K562 (cell line): ENCODE results near the gene COPA. TPM values are rescaled to one million over a fixed set of nuclear protein-coding genes. Genes with fewer than 3 reads are reported as not detected.

ENCODE experiments used
- ARID4B ChIP-seq: sonication (generic); formaldehyde crosslinking; IDR thresholded peaks from 2 replicates; pipeline ENCODE4 v1.8.0; 2022; ENCODE audit warnings: mild to moderate bottlenecking, missing genetic modification reagents
- BCOR ChIP-seq: fragments of 450-650 bp; IDR thresholded peaks from 2 replicates; pipeline ENCODE4 v1.6.1; 2016
- CTCFL ChIP-seq: IDR thresholded peaks from 2 replicates; pipeline ENCODE4 v1.6.1; 2011; ENCODE audit warnings: borderline replicate concordance, low read depth, mild to moderate bottlenecking, moderate library complexity, low read length; ENCODE audit not compliant: insufficient read depth, poor library complexity, severe bottlenecking
- CXXC5 ChIP-seq: fragments of 250-450 bp; sonication (Bioruptor Pico); IDR thresholded peaks from 2 replicates; pipeline ENCODE4 v1.8.0; 2022; ENCODE audit warnings: inconsistent platforms, mild to moderate bottlenecking, moderate library complexity
- FOXK2 ChIP-seq, 2 experiments: fragments of 450-650 bp; IDR thresholded peaks in 1 of 2; conservative IDR thresholded peaks in 1 of 2; 2 replicates each; pipeline ENCODE4 v1.6.1; 2016; ENCODE audit warnings: low read depth in 2 of 2, mild to moderate bottlenecking in 1 of 2
- FUS ChIP-seq: fragments of 200-400 bp; formaldehyde crosslinking; optimal IDR thresholded peaks from 2 replicates; pipeline ENCODE3; 2017; ENCODE audit warnings: low read depth, low read length
- GABPB2 ChIP-seq: fragments of 250-450 bp; sonication (Bioruptor Pico); conservative IDR thresholded peaks from 2 replicates; pipeline ENCODE4 v1.5.1; 2021; ENCODE audit warnings: mild to moderate bottlenecking
- IRF9 ChIP-seq: fragments of 450-650 bp; IDR thresholded peaks from 2 replicates; pipeline ENCODE4 v1.6.1; 2016; ENCODE audit warnings: missing biosample characterization, missing genetic modification characterization
- MCM3 ChIP-seq: fragments of 450-650 bp; IDR thresholded peaks from 2 replicates; pipeline ENCODE4 v1.6.1; 2016
- NRF1 ChIP-seq, 2 experiments: fragments of 450-650 bp; IDR thresholded peaks in 1 of 2; conservative IDR thresholded peaks in 1 of 2; 2 replicates each; pipeline ENCODE4 v1.6.1; 2014; ENCODE audit warnings: mild to moderate bottlenecking in 2 of 2
- POLR2G ChIP-seq: fragments of 200-400 bp; formaldehyde crosslinking; IDR thresholded peaks from 2 replicates; pipeline ENCODE4 v1.6.1; 2017; ENCODE audit warnings: low read depth, mild to moderate bottlenecking, antibody characterized with exemption, low read length, moderate library complexity
- PURB ChIP-seq: sonication (generic); formaldehyde crosslinking; IDR thresholded peaks from 2 replicates; pipeline ENCODE4 v1.9.0; 2021; ENCODE audit warnings: low read depth, mild to moderate bottlenecking, missing genetic modification reagents
- RAD51 ChIP-seq: fragments of 450-650 bp; IDR thresholded peaks from 2 replicates; pipeline ENCODE4 v1.7.1; 2016; ENCODE audit warnings: low read depth, mild to moderate bottlenecking, borderline replicate concordance
- SUPT5H ChIP-seq: fragments of 450-650 bp; IDR thresholded peaks from 2 replicates; pipeline ENCODE4 v1.6.1; 2016
- TCFL5 ChIP-seq: fragments of 250-450 bp; sonication (Bioruptor Pico); conservative IDR thresholded peaks from 2 replicates; pipeline ENCODE4 v1.6.1; 2021; ENCODE audit warnings: mild to moderate bottlenecking, moderate library complexity, matching md5 sums
- ZFX ChIP-seq: sonication (generic); formaldehyde crosslinking; IDR thresholded peaks from 2 replicates; pipeline ENCODE4 v1.8.0; 2022; ENCODE audit warnings: mild to moderate bottlenecking, missing genetic modification reagents, moderate library complexity
- ZNF277 ChIP-seq: fragments of 250-450 bp; sonication (Bioruptor Pico); IDR thresholded peaks from 2 replicates; pipeline ENCODE4 v1.8.0; 2022; ENCODE audit warnings: inconsistent platforms, mild to moderate bottlenecking, moderate library complexity, borderline replicate concordance
- polyA plus RNA-seq, 8 experiments: library from polyadenylated mRNA; depleted of rRNA in 4 of 8; stranded (reverse) in 5 of 8; unstranded in 3 of 8; fragments of >200 nt; fragmentation: Nextera tagmentation in 2 of 8; fragmentation: Illumina TruSeq in 1 of 8; extraction: Ambion mirVana in 2 of 8; extraction: Trizol in 1 of 8; gene quantifications; 2 replicates each; pipeline versions ENCODE4 v1.2.1 to v1.2.3, GENCODE V29; 2011 to 2014; ENCODE audit warnings: inconsistent platforms in 1 of 8, missing spikeins in 1 of 8
- total RNA-seq, 7 experiments: library from RNA; depleted of rRNA in 6 of 7; stranded (reverse); fragments of >200 nt in 6 of 7; fragmentation: Illumina TruSeq in 2 of 7; extraction: Trizol in 2 of 7; gene quantifications; 2 replicates each; pipeline versions ENCODE4 v1.2.1 to v1.2.3, GENCODE V29; 2011 to 2021; ENCODE audit warnings: low replicate concordance in 1 of 7

COPA gene
- total and polyA plus RNA-seq, 9 of the 15 experiments (the other 6 are each of a cell fraction or from before 2014, with no cell fraction given): 49.8 to 222 (median 110) TPM

- no peak for TF ChIP-seq ZNF277 (CRISPR knock-in tag)
- no peak for TF ChIP-seq TCFL5
- TF ChIP-seq ARID4B (CRISPR knock-in tag): peak; percentile 92
- peak; percentile 99 for TF ChIP-seq SUPT5H
- peak; percentile 99 for TF ChIP-seq POLR2G
- TF ChIP-seq NRF1 (conservative IDR thresholded peaks at IDR 0.05 in 1 of 2, IDR thresholded peaks at IDR 0.05 in 1 of 2): peak; percentile 99
- TF ChIP-seq CTCFL: no peak
- TF ChIP-seq MCM3: no peak
- no peak for TF ChIP-seq FUS
- TF ChIP-seq RAD51: no peak
- TF ChIP-seq GABPB2: no peak
- 0 out of 2 replicates have a peak, but pooled peaks have one; percentile 20 for TF ChIP-seq BCOR
- TF ChIP-seq IRF9 (tag): no peak
- no peak for TF ChIP-seq PURB (CRISPR knock-in tag)
- TF ChIP-seq ZFX: peak; percentile 100
- peak; percentile 88 for TF ChIP-seq CXXC5 (CRISPR knock-in tag)
- peak; percentile 61 to 63; a peak in 2 of 4 replicates for TF ChIP-seq FOXK2 (conservative IDR thresholded peaks at IDR 0.05 in 1 of 2, IDR thresholded peaks at IDR 0.05 in 1 of 2; ENCODE audit: low read depth in 2 of 2)
Observed at GRCh38 chr1:160261893-160262794, 80.9 kb downstream of the COPA start, which contains the start of gene DCAF8 (continued).
